ENCODE measurements around the gene BLTP3B. TPM values are rescaled to one million over a fixed set of nuclear protein-coding genes. Genes with fewer than 3 reads are reported as not detected.

BLTP3B gene
- total RNA-seq, 1 experiment from 2014 or later: 22.4 TPM

- Mint-ChIP-seq H3K4me1 (peaks cover 3% of the 10 kb centered on the region; the same call in 1 of the 2 replicates), H3K36me3 (peaks cover 3% of the 10 kb centered on the region), H3K27ac (peak overlapping the region; percentile 57; the same call in 1 of the 2 replicates), H3K4me3 (no peak overlapping the region), H3K9me3 (no peaks in the 10 kb centered on the region), H3K27me3 (ENCODE audit: low read depth) (no peaks in the 10 kb centered on the region)
- TF ChIP-seq ZNF121 (CRISPR knock-in tag; IDR thresholded peaks at IDR 0.05) (peak; percentile 67; the same call in 1 of the 2 replicates), SMAD4 (CRISPR knock-in tag; IDR thresholded peaks at IDR 0.05) (no peak)
- ATAC-seq: peak; percentile 47
- ChIA-PET CTCF (interaction anchor here (0.8 to 1.2 kb wide), 2 partner anchors 18 to 28 kb away, joined by 3 to 4 read pairs; partner anchors contain the start of gene ACTR6), POLR2A (no interaction called here)
- DNase-seq (ENCODE audit: low spot score): no peak
Observed at GRCh38 chr12:100173111-100173510, 30.4 kb upstream of the BLTP3B start.

GRCh38 chr12:100171248-100171647 is 28.6 kb upstream of the BLTP3B start:
- ChIA-PET POLR2A (no interaction called here), CTCF (interaction anchor here (0.7 to 1.6 kb wide), 2 partner anchors 8 to 16 kb away, joined by 3 to 6 read pairs; no protein-coding TSS in a partner anchor)
- Mint-ChIP-seq H3K9me3 (no peaks in the 10 kb centered on the region), H3K27ac (no peak overlapping the region), H3K4me3 (no peak overlapping the region), H3K36me3 (peaks cover 14% of the 10 kb centered on the region), H3K4me1 (peaks cover 3% of the 10 kb centered on the region; the same call in 1 of the 2 replicates), H3K27me3 (ENCODE audit: low read depth) (no peaks in the 10 kb centered on the region)
- TF ChIP-seq GRHL2 (CRISPR knock-in tag; IDR thresholded peaks at IDR 0.05; ENCODE audit: insufficient replicate concordance, severe bottlenecking) (no peak), FOXK1 (CRISPR knock-in tag; IDR thresholded peaks at IDR 0.05) (no peak), TCF7 (CRISPR knock-in tag; IDR thresholded peaks at IDR 0.05; ENCODE audit: low read depth) (no peak), ZMAT4 (CRISPR knock-in tag; IDR thresholded peaks at IDR 0.05) (no peak), ESRRA (CRISPR knock-in tag; IDR thresholded peaks at IDR 0.05; ENCODE audit: borderline replicate concordance) (no peak), SMAD3 (CRISPR knock-in tag; IDR thresholded peaks at IDR 0.05; ENCODE audit: borderline replicate concordance) (no peak), KAT7 (CRISPR knock-in tag; IDR thresholded peaks at IDR 0.05; ENCODE audit: borderline replicate concordance) (no peak), USF2 (CRISPR knock-in tag; IDR thresholded peaks at IDR 0.05) (no peak), JUN (CRISPR knock-in tag; IDR thresholded peaks at IDR 0.05) (no peak), NR3C1 (CRISPR knock-in tag; conservative IDR thresholded peaks at IDR 0.05; ENCODE audit: low read depth) (no peak), ZNF396 (CRISPR knock-in tag; IDR thresholded peaks at IDR 0.05; ENCODE audit: borderline replicate concordance) (no peak), NFYB (CRISPR knock-in tag; conservative IDR thresholded peaks at IDR 0.05; ENCODE audit: low read depth) (no peak), ZNF232 (CRISPR knock-in tag; IDR thresholded peaks at IDR 0.05) (no peak), E2F1 (CRISPR knock-in tag; IDR thresholded peaks at IDR 0.05) (no peak), SP1 (CRISPR knock-in tag; conservative IDR thresholded peaks at IDR 0.05) (no peak)
- ATAC-seq (no peak), DNase-seq (ENCODE audit: low spot score) (no peak)

GRCh38 chr12:100170313-100170858 is 27.7 kb upstream of the BLTP3B start:
- H3K9me3 Mint-ChIP-seq: peaks cover 3% of the 10 kb centered on the region
- no peak for DNase-seq (ENCODE audit: low spot score)
- peak; percentile 76 for ATAC-seq
- peaks cover 3% of the 10 kb centered on the region; the same call in 1 of the 2 replicates for H3K4me1 Mint-ChIP-seq
- H3K36me3 Mint-ChIP-seq: peaks cover 23% of the 10 kb centered on the region
- H3K27me3 Mint-ChIP-seq (ENCODE audit: low read depth): no peaks in the 10 kb centered on the region
- no peak overlapping the region for H3K4me3 Mint-ChIP-seq
- ChIA-PET CTCF (interaction anchor here (1.6 kb wide), 1 partner anchor 16 kb away, joined by 6 read pairs; no protein-coding TSS in a partner anchor), POLR2A (no interaction called here)
- no peak overlapping the region for H3K27ac Mint-ChIP-seq
- no peak for TF ChIP-seq OVOL2 (CRISPR knock-in tag; IDR thresholded peaks at IDR 0.05; ENCODE audit: borderline replicate concordance)
- no peak for TF ChIP-seq HMGXB4 (CRISPR knock-in tag; IDR thresholded peaks at IDR 0.05)
- TF ChIP-seq IRF1 (CRISPR knock-in tag; IDR thresholded peaks at IDR 0.05): no peak
- TF ChIP-seq CREM (CRISPR knock-in tag; IDR thresholded peaks at IDR 0.05): no peak
- no peak for TF ChIP-seq E2F5 (CRISPR knock-in tag; IDR thresholded peaks at IDR 0.05)
- no peak for TF ChIP-seq NFYB (CRISPR knock-in tag; conservative IDR thresholded peaks at IDR 0.05; ENCODE audit: low read depth)
- TF ChIP-seq ESRRA (CRISPR knock-in tag; IDR thresholded peaks at IDR 0.05; ENCODE audit: borderline replicate concordance): no peak
- no peak for TF ChIP-seq ETV6 (CRISPR knock-in tag; IDR thresholded peaks at IDR 0.05)
